SKM-1 (cell line): Measurements from ENCODE around the gene CCDC24.

Source experiments
- DNase-seq: peaks from one replicate; lab custom pipeline; 2025; ENCODE audit not compliant: unreplicated experiment; lab: John Stamatoyannopoulos, UW

CCDC24 gene

DNA sequence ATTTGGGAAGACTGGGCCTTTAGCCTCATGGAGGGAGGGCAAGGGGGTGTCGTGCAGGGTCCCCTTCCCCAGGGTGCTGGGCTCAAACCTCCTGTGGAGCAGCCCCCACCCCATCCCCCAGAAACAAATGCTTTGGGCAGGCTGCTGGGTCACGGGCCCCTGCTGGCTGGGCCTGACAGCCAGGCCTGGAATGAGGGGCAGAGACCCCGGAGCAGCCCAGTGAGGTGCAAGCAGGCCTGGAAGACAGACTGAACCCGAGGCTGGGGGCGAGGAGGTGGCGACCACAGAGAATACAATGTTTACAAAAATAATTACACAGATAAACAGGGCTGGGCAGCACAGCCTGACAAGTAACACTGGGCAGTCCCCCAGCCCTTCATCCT, 5.3 kb downstream of the CCDC24 start:
- no peak for DNase-seq

DNA sequence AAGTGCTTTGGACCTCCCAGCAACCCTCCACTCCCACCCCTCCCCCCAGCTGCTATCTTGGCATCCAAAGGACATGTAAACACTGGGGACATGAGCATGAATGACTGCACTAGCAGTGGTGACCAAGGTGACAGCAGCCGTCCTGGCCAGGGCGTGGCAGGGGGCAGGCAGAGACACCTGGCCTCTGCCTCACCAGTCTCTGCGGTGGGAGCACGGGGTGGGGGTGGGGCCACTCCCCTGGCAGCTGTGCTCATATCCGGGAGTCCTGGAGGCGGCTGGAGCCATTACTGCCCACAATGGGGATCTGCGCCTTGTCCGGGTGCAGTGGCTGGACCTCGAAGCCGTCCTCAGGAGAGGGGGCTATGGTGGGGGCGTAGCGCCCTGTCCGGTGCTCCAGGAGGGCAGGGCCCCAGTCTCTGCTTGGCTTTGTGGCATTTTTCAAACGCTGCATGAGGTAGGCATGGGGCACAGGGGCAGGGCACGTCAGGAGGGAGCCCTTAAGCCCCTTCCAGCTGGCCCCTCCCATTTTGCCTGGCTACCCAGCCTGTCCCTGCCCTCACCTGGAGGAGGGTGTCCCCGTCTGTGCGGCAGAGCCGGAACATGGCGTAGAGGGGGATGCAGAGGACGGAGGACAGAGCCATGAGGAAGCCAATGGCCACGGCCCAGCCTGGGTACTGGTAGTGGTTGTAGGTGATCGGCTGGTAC, 6.0 kb downstream of the CCDC24 start:
- no peak for DNase-seq

DNA sequence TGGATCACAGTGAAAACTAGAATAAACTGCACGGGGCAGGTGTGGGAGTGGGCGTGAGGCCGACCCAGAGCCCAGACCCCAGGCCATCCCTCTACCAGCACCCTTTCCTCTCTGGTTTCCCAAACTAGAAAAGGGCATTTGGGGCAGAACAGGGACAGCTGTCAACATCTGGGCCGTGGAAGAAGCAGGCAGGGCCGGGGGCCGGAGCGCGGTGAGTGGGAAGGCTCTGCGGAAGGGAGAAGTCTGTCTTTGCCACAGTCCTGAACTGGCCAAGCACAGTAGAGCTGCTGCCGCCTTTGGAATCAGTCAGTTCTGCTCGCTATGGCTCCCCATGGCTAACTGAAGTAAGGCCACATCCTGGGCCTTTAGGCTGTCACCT, 6.6 kb downstream of the CCDC24 start:
- DNase-seq = no peak

DNA sequence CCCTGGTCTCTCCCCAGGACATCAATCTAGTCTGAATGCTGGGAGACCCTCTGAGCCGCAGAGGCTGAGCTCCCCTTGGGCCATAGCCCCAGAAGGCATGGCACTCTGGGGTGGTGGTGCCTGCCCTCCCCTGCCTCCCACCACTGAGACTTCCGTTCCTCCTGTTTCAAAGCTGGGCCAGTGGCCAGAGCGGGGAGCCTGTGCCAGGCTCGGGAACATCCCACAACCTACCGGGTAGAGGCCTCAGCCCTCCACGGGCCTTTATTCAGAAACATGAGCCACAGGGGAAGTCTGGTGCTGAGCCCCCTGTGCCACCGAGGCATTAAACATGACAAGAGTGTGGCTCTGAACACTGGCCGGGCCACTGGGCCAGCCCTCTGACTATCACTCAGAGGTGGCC, 8.1 kb downstream of the CCDC24 start:
- no peak for DNase-seq

DNA sequence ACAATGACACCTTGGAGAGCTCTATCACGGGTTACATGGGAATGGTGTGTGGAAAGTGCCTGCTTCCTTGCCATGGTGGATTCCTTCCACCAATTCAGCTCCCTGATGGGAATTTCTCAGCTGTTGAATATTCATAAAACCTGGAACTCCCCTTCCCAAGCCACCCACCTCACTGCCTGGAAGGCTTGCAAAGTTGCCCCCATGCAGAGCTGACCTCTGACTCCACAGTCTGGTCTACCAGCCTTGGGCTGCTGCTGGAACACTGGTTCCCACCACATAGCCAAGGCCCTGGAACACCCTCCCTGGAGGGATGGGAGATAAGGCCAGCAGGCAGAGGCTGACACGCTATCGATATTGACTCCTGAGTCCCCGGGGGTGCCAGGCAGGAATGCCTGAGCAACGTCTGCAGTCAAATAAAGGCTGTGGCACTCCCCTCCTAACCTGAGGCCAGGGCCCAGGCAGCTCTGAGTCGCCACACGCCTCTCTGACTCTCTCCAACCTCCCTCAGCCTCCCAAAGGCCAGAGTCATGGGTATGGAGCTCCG, 8.8 kb downstream of the CCDC24 start:
- no peak for DNase-seq

DNA sequence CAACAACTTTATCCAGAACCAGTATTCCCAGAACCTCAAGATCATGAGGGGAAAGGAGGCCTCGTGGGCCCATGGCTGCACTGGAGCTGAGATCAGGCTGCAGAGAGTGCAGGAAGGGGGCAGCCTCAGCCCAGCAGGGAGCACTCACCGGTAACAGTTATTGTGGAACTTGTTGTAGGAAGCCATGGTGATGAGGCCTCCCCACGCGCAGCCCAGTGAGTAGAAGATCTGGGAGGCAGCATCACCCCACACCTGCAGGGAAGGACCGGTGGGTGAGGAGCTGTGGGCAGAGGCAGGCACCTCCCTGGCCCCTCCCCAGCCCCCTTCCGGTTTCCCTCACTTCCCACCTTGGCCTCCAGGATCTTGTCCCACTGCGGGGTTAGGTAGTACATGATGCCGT, 10.8 kb downstream of the CCDC24 start:
- no peak for DNase-seq

DNA sequence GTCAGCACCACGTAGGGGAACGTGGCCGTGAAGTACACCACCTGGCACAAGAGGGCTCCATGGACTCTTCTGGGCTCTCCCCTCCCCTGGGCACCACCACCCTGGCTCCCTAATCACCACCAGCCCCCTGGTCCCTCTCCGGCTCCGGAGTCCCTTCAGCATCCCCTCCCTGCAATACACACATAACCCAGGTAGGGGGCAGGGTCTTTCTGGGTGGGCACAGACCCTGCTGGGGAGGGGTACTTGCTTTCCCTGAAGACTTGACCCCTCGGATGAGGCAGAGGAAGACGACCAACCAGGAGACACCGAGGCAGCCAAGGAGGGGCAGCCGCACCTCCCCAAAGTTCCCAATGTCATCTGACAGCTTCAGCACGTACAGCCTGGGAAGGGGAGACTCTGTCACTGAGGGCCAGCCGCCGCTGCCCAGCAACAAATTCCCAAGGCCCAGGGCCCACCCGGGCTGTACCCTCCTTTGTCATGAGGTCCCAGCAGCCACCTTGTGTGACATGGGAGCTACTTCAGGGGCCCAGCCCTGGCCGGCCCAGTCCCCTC, 11.3 kb downstream of the CCDC24 start:
- no peak for DNase-seq

DNA sequence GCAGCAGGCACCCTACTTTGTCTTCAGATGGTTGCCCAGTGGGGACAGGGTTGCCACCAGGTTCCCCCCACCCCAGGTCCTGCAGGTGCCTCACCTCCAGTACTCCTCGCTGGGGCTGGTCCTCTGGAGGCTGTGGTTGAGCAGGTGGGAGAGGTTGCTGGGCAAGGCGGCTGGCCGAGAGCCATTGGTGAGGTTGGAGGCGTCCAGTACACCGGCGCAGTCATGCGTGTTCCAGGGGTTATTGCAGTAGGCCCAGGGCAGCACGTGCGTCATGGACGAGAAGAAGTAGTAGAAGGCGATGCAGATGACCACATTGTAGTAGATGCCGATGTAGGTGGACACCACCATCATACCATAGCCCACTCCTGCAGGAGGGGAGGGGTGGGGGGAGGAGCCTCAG, 16.9 kb downstream of the CCDC24 start:
- DNase-seq = no peak

DNA sequence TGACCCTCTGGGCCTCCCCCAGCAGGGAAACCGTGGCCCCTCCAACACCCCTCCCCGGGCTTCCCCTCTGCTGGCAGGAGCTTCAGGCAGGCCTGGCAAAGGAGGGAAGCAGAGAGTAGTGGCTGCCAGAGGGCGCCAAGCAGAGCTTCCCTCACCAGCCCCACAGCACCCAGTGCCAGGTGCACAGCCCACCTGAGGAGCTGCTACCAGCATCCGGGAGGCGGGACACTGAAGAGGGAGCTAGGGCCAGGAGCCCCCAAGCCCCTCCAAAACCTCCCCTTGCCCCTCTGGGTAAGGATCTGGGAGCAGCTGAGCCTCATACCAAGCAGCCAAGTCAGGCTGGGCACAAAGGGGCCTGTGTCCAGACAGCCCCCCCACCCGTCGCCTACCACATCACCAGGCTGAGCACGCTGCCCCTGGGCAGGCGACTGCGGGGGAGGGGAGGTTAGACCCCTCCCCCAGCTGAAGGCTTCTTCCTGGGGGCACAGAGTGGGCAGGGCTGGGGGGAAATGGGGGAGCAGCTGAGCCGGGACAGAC, 19.6 kb downstream of the CCDC24 start:
- DNase-seq = no peak

DNA sequence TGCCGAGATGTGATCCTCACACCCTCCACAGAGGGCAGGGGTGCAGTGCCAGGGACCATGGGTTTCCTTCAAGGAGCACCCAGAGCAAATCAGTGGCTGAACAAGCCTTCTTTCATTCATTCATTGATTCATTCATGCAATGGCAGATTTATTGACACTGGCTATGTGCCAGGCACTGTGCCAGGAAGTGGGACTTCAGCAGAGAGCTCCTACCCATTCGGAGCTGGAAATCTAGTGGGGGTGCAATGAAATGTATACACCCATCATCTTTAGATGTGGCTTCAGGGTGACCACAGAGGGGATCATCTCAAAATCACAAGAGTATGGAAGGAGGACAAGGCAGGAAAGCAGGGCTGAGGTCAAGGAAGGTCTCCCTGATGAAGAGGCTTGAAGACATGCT, 21.0 kb downstream of the CCDC24 start:
- no peak for DNase-seq

DNA sequence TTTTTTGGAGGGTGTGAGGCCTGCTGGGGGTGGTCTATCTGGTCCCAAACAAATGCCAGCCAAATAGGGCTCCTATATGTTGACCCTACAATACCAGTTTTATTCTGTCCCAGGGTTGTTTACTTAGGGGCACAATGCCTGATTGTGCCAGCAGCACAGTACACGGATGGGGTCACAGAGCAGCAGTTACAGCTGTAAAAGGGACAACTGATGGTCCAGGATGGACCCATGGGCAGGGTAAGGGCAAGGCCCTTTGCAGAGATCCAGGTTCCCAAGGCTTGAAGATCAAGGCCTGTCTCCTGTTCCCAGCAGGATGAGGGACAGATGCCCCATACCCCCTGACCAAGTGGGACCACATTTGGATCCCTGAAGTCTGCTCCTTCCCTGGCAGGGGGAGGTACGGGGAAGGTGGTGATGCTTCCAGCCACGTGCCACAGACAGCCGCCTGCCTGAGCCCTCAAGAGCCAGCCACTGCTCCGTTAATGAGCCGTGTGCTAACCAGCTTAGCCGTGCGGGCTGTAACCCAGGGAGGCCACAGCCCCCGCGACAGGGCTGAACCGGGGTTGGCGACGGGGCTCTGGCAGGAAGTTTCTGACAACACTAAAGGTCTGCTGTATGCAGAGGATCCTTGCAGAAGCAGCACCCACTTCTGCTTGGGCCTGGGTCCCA, 21.7 kb downstream of the CCDC24 start:
- DNase-seq = no peak

DNA sequence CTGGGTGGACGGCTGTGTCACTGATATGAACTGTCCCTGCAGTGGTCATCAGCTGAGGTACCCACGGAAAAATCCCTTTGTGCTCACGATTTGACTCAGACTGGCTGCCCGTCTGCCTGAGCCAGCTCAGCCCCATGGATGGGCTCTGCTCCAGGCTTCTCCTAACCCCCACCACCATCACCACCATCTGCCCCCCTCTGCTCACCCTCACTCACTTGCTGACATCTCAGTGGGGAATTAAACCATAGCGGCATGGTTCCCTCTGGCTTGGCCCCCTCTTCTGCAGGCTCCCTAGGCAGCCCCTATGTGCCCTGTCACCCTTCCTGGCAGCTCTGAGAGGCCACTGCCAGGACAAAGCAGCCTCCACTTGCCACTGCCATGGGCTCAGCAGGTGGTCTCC, 22.6 kb downstream of the CCDC24 start:
- no peak for DNase-seq

DNA sequence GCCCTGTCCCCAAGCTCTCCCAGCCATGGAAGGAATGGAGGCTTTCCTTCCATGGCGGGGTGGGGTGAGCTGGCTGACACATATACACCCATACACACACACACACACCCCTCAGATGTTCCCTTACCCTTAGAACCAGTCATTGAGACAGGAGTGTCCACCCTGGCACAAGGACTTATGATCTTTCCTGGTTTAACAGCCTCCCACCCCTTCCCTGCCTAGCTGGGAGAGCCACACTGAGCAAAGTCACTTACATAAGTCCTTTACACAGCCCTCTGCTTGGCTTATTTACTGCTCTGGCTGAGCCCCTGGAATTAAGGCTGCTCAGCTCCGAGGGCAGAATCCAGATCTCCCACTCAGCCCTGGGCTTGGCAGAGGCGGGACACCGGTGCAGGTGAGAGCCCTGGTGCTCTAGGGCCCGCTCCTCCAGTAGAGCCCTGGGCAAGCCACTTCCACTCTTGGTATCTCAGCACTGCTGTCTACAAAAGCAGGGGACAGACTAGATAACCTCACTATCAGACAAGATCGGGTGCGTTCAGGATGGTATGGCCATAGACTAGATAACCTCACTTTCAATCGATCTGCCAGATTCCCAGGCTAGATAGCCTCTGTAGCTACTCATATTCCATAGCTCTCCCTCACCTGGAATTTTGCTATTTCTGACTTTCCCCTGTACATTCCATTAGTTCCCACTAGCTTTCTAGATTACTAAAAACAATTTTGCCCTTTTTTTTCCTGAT, 23.1 kb downstream of the CCDC24 start:
- no peak for DNase-seq

DNA sequence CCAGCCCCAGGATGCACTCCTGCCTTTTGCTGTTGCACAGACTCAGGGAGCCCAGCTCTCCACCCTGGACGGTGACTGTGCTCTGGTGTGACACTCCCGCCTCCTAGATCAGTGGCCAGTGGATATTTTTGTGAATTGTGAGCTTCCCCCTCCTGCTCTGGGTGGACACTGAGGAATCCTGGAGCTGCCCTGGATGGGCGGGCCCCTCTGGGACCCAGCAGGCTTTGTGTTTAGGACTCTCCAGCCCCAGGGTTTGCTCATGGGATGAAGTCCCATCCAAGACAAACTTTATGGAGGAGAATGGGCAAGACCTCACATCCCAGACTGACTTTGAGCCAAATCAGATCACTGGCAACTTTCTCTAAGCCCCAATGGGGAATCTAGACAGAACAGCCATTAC, 23.8 kb downstream of the CCDC24 start:
- DNase-seq = no peak

DNA sequence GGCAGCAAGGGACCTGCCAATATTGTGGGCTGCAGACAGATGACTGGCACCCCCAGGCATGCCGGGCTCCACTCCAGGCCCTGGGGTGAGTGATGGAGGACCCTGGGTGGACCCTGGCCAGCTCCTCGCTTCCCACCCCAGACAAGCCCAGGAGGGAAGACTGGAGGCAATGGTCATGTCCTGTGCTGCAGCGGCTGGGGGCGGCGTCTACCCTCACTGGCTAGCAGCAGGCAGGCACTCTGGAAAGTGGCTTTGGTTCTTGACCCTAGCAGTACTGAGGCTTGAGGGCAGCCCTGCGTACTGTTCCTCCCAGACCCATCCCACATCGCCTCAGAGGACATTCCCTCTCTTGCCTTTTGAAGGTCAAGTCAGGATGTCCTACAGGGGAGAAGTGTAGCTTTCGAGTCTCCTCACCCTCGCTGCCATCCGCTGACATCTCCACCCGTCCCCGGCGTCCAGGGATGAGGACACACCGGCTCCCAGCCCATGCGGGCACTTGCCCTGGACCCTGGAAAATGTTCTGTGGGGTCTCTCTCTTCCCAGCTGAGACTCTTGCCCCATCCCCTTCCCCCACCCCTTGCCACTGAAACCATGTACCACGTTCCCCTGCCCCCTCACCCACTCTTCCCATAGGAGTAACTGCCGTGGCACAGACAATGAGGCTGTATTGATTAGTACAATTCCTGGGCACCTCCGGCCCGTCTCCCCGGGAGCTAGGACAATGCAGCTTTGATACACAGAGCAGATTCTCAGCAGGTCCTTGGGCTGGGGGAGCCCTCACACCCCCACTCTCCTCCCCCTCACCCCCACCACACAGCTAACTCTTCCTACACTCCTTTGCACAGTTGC, 24.9 kb downstream of the CCDC24 start:
- DNase-seq = no peak

DNA sequence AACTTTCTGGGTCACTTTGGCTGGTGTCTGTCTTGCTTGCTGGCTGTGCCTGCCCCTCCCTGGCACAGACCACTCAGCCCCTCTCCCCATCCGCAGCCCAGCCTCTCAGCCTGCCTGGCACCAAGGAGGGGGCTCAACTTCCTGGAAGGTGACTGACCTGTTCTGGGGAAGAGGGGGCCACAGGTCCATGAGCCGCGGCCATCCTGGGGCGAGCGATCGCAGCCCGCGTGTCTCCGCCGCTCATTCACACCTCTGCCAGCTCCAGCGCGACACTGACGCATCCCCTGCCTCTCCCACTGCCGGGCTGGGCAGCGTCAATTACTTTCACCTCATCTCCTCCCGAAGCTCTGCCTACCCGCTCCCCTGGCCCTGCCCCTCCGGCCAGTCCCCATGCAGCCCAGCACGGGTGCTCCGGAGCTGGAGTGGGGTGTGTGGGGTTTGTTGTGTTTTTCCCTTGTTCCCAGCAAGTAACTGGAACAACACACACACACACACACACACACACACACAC, 25.5 kb downstream of the CCDC24 start:
- DNase-seq = no peak

DNA sequence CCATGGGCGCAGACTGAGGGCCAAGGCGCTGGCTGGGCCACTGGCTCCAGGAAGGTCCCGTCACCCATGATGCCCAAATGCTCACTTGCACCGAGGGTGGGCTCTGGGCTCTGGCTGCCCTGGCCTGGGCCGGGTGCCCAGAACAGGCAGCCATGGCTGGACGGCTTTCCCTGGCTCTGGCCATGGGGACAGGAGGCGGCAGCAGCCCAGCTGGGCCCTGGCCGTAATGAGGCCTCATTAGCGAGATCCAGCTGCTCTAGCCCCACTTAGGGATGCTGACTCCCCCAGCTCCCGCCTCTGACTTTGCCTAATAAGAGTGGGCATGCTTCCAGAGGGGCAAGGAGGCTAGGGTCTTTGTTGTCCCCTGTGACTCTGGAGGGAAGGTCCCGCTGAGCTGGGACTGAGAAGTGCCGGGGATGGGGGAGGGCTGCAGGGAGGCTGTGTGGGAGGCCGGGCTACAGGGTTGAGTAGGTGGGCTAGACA, 28.1 kb downstream of the CCDC24 start:
- no peak for DNase-seq

DNA sequence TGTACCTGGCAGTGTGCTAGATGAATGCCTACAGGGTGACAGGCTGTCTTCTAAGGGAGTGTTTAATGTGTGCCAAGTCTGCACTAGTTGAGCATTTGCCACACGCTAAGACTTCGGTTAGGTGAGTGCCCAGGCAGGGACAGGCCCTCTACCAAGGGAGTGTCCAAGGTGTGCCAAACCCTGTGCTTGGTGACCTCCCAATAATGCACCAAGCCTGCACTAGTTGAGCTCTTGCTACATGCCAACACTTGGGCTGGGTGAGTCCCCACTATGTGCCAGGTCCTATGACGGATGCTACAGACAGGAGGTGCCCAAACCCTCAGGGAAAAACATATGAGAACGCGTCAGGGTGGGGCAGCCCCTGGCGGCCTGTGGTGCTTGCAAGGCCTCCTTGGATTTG, 29.1 kb downstream of the CCDC24 start:
- no peak for DNase-seq

DNA sequence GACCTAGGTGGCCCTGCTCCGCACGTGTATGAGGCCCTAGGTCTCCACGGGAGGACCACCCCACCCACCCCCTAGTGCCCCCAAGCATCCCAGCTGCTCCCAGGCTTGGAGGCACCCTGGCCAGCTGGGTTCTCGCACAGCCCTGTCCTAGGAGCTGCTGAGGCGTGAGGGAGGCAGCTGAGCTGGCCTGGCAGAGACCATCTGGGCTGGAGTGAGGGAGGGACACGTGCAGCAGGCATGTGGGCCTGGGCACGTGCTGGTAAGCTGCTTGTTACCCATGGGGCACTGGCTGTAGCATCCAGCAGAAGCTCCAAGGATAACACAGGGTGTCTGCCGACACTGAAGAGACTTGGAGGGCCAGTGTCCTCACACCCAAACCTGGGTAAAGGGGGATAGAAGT, 29.8 kb downstream of the CCDC24 start:
- DNase-seq = no peak

DNA sequence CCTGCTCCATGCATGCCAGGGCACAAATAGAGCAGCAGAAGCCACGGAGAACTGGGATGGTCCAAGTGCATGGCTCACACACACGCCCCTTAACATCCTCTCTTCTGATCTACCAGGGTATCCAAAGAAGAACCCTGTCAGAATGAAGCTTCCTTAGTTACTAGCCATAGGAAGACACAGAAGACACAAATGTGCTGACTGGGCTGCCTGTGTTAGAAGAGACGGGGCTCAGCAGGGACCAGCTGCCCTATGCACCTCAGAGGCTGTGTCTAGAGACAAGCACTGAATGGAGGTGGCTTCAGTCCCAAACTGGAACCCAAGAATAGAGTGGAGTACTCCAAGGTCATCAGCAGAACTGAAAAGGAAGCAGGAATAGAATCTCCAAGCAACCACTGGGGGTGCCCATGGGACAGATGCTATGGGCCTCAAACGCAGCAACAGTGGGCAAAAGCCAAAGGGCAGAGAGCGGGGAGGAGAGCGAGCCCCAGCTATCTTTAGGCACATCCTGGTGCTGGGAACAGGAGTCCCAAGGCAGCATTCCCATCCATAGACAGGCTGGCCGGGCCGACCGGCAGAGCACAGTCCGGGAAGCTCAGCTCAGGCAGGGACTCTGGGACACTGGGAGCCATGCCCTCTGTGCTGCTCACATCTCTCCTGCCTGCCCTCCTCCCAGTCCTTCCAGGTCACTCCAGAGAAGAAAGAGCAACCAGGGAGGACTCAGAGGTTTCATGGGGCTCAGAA, 30.4 kb downstream of the CCDC24 start:
- no peak for DNase-seq
